Raji (cell line): ENCODE data around the gene RBBP4.

Experiments
- POLR2A ChIP-seq: IDR thresholded peaks from 2 replicates; pipeline ENCODE4 v1.6.1; 2011; ENCODE audit warnings: low read depth, low read length, control low read depth; ENCODE audit not compliant: insufficient read depth

The RBBP4 gene

GRCh38 chr1:32627596-32628162, 23.3 kb upstream of the RBBP4 start:
- no peak for TF ChIP-seq POLR2A

- no peak for TF ChIP-seq POLR2A
These were observed 18.2 kb upstream of the RBBP4 start for GRCh38 chr1:32632829-32633228.

GRCh38 chr1:32635508-32636277, 15.3 kb upstream of the RBBP4 start:
- no peak for TF ChIP-seq POLR2A

- TF ChIP-seq POLR2A = no peak
These were observed 13.9 kb upstream of the RBBP4 start for GRCh38 chr1:32636914-32637645.

GRCh38 chr1:32639489-32640075, 11.4 kb upstream of the RBBP4 start:
- TF ChIP-seq POLR2A = no peak

- TF ChIP-seq POLR2A = no peak
These were observed 6.6 kb upstream of the RBBP4 start for GRCh38 chr1:32644426-32644825.

GRCh38 chr1:32647308-32648134, 3.5 kb upstream of the RBBP4 start:
- no peak for TF ChIP-seq POLR2A

GRCh38 chr1:32650248-32650751, 708 bp upstream of the RBBP4 start, which contains the start of gene ZBTB8OS:
Gene ZBTB8OS (minus strand): TSS chr1:32650550. CDS start chr1:32650529, 21 bp downstream.
- TF ChIP-seq POLR2A = peak; percentile 96

- TF ChIP-seq POLR2A = no peak
These were observed 559 bp downstream of the RBBP4 start for GRCh38 chr1:32651461-32652073.

- TF ChIP-seq POLR2A = no peak
These were observed 1.4 kb downstream of the RBBP4 start for GRCh38 chr1:32652244-32652962.

- no peak for TF ChIP-seq POLR2A
These were observed 8.6 kb downstream of the RBBP4 start for GRCh38 chr1:32659581-32659980.

GRCh38 chr1:32665915-32666314, 14.9 kb downstream of the RBBP4 start:
- TF ChIP-seq POLR2A = no peak

- no peak for TF ChIP-seq POLR2A
These were observed 16.0 kb downstream of the RBBP4 start for GRCh38 chr1:32666901-32667566.

GRCh38 chr1:32676945-32677344, 25.9 kb downstream of the RBBP4 start:
- no peak for TF ChIP-seq POLR2A
